ENCODE measurements around the gene OOEP. TPM values are rescaled to one million over a fixed set of nuclear protein-coding genes. Genes with fewer than 3 reads are reported as not detected.

The OOEP gene
- polyA plus RNA-seq, 3 donors: not detected

DNA sequence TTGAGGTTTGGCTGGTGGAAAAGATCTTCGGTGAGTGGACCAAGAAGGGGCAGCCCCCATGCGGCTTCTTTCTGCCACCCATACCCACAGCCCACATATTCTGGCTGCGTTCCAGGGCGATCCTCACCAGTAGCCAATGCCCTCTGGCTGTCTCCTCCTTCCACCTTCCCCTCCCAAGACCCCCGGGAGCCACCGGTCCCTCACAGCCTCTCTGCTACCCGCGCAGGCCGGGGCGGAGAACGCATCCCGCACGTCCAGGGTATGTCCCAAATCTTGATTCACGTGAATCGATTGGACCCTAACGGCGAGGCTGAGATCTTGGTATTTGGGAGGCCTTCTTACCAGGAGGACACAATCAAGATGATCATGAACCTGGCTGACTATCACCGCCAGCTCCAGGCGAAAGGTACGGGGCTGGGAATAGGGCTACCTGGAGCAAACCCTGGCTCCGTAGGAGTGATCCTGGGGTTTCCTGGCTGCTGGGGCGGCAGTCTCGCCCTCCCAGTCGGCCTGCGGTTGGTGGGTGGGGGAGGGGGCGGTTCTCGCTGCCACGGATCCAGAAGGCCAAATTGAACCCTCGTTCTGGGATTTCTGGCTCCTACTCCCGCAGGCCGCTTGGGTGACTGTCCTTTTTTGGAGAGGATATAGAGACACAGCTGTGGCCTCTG, 6.7 kb downstream of the OOEP start:
- no peak overlapping the region for H3K9ac ChIP-seq (ENCODE audit: insufficient read depth, low read length, poor library complexity, severe bottlenecking)
- peaks cover 4 to 23% of the 10 kb centered on the region in 2 donors for H3K9me3 ChIP-seq (replicated peaks in 1 of 2; ENCODE audit: control insufficient read depth in 1 of 2, insufficient read depth in 1 of 2, low read length in 2 of 2)
- H3K4me1 ChIP-seq (ENCODE audit: control insufficient read depth in 1 of 2, insufficient read depth in 2 of 2, low read length in 2 of 2): no peaks in the 10 kb centered on the region
- H3K79me2 ChIP-seq (ENCODE audit: insufficient read depth, low read length): no peaks in the 10 kb centered on the region
- no peak overlapping the region for H3K4me2 ChIP-seq (replicated peaks; ENCODE audit: extremely low read depth, low read length, poor library complexity, severe bottlenecking)
- no peaks in the 10 kb centered on the region for H4K20me1 ChIP-seq (ENCODE audit: insufficient read depth, low read length)
- peaks cover 3 to 11% (median 6%) of the 10 kb centered on the region in 7 donors for H3K9me3 Mint-ChIP-seq
- H3K36me3 ChIP-seq (replicated peaks in 1 of 2; ENCODE audit: control insufficient read depth in 1 of 2, insufficient read depth in 2 of 2, low read length in 2 of 2): no peaks in the 10 kb centered on the region
- intact Hi-C loops (cut with micrococcal nuclease): no loop called here
- H2AFZ ChIP-seq (ENCODE audit: insufficient read depth, low read depth, low read length, poor library complexity, severe bottlenecking): no peak overlapping the region
- no peak overlapping the region for H3K4me3 ChIP-seq (replicated peaks in 1 of 3; ENCODE audit: low read depth in 2 of 3, low read length in 3 of 3)
- peaks cover 1 to 6% (median 5%) of the 10 kb centered on the region in 3 donors for H3K27me3 Mint-ChIP-seq (ENCODE audit: low read depth in 3 of 3)
- whole genome bisulfite sequencing (ENCODE audit: insufficient coverage): 98% methylated on average over 29 of the region's 31 CpGs
- TF ChIP-seq CTCF (IDR thresholded peaks at IDR 0.05): no peak
- H3K27ac ChIP-seq (ENCODE audit: low read depth in 1 of 2, low read length in 2 of 2): no peak overlapping the region
- no peaks in the 10 kb centered on the region for H3K27me3 ChIP-seq (ENCODE audit: control insufficient read depth in 2 of 2, insufficient read depth in 2 of 2, low read length in 2 of 2)
- no peaks in the 10 kb centered on the region for H3K4me1 Mint-ChIP-seq
- DNase-seq: no peak
- no peaks in the 10 kb centered on the region for H3K36me3 Mint-ChIP-seq
- no peak overlapping the region for H3K27ac Mint-ChIP-seq
- no peak overlapping the region for H3K4me3 Mint-ChIP-seq

DNA sequence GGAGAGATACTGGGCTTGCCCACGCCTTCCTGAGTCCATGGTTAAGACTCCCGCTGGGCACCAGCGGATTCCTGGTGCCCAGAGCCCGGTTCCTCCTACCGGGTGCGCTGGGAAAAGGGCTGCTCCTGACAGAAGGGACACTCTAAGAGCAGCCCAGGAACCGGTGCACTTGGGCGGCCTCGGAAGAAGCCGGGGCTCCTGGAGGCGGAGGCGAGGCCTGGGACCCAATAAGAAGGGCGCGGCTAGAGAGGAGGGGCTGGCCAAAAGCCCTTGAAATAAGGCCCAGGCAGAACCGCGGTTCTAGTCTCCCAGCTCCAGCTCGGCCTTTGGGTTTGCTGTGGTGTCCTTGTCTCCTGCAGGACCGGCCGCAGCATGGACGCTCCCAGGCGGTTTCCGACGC, 7.3 kb downstream of the OOEP start, which contains the start of gene KHDC3L:
TSS of gene KHDC3L (plus strand) at position 301 of the 400 bp plus-strand sequence. CDS start at position 373, 72 bp downstream.
- Histone ChIP-seq H3K4me1 (ENCODE audit: control insufficient read depth in 1 of 2, insufficient read depth in 2 of 2, low read length in 2 of 2) (no peaks in the 10 kb centered on the region), H3K4me2 (replicated peaks; ENCODE audit: extremely low read depth, low read length, poor library complexity, severe bottlenecking) (no peak within 1 kb of the TSS), H3K27me3 (ENCODE audit: control insufficient read depth in 2 of 2, insufficient read depth in 2 of 2, low read length in 2 of 2) (no peaks in the 10 kb centered on the region), H3K36me3 (replicated peaks in 1 of 2; ENCODE audit: control insufficient read depth in 1 of 2, insufficient read depth in 2 of 2, low read length in 2 of 2) (no peaks in the 10 kb centered on the region), H4K20me1 (ENCODE audit: insufficient read depth, low read length) (no peaks in the 10 kb centered on the region), H3K9ac (ENCODE audit: insufficient read depth, low read length, poor library complexity, severe bottlenecking) (no peak within 1 kb of the TSS), H3K4me3 (replicated peaks in 1 of 3; ENCODE audit: low read depth in 2 of 3, low read length in 3 of 3) (no peak within 1 kb of the TSS), H3K9me3 (replicated peaks in 1 of 2; ENCODE audit: control insufficient read depth in 1 of 2, insufficient read depth in 1 of 2, low read length in 2 of 2) (peaks cover 4 to 23% of the 10 kb centered on the region in 2 donors), H2AFZ (ENCODE audit: insufficient read depth, low read depth, low read length, poor library complexity, severe bottlenecking) (no peak within 1 kb of the TSS), H3K79me2 (ENCODE audit: insufficient read depth, low read length) (no peaks in the 10 kb centered on the region), H3K27ac (ENCODE audit: low read depth in 1 of 2, low read length in 2 of 2) (no peak within 1 kb of the TSS)
- no peaks in the 10 kb centered on the region for H3K36me3 Mint-ChIP-seq
- no peak for TF ChIP-seq CTCF (IDR thresholded peaks at IDR 0.05)
- H3K4me1 Mint-ChIP-seq: no peaks in the 10 kb centered on the region
- intact Hi-C loops (cut with micrococcal nuclease): no loop called here
- WGBS (ENCODE audit: insufficient coverage): 93% methylated on average over 22 of the region's 23 CpGs
- peaks cover 1 to 6% (median 5%) of the 10 kb centered on the region in 3 donors for H3K27me3 Mint-ChIP-seq (ENCODE audit: low read depth in 3 of 3)
- peaks cover 3 to 11% (median 6%) of the 10 kb centered on the region in 7 donors for H3K9me3 Mint-ChIP-seq
- DNase-seq: no peak
- H3K27ac Mint-ChIP-seq: no peak within 1 kb of the TSS
- H3K4me3 Mint-ChIP-seq: no peak within 1 kb of the TSS

Measured in CD14-positive monocyte (primary cell).